Stimulated activated naive CD8-positive, alpha-beta T cell treated with anti-CD3 and anti-CD28 coated beads, Interleukin-15, amount 100 ng/mL, for 72 hours (primary cell): ENCODE results near the gene OPALIN.

Experiments
- ATAC-seq: fragments of 150-1000 bp; cut with Tn5 transposase; 2 replicates; pipeline ENCODE4 v1.10.0; 2021; ENCODE audit warnings: mild to moderate bottlenecking, moderate library complexity
- DNase-seq, 2 donors: peaks; one replicate each; pipeline ENCODE4 v3.0.0; 2021 to 2022
- H3K27ac Mint-ChIP-seq, 2 donors: one replicate each; pipeline ENCODE4 v1.8.0; 2022; ENCODE audit warnings: mild to moderate bottlenecking in 2 of 2, mixed read lengths in 2 of 2, moderate library complexity in 2 of 2
- H3K27me3 Mint-ChIP-seq: one replicate; pipeline ENCODE4 v1.8.0; 2022; ENCODE audit warnings: mixed read lengths
- H3K4me1 Mint-ChIP-seq: one replicate; pipeline ENCODE4 v1.8.0; 2022; ENCODE audit warnings: mild to moderate bottlenecking, mixed read lengths
- H3K4me3 Mint-ChIP-seq, 2 donors: one replicate each; pipeline ENCODE4 v1.8.0; 2022; ENCODE audit warnings: mild to moderate bottlenecking in 2 of 2, mixed read lengths in 2 of 2, moderate library complexity in 1 of 2
- H3K9me3 Mint-ChIP-seq, 2 donors: one replicate each; pipeline ENCODE4 v1.8.0; 2022; ENCODE audit warnings: mixed read lengths in 2 of 2

The OPALIN gene

DNA sequence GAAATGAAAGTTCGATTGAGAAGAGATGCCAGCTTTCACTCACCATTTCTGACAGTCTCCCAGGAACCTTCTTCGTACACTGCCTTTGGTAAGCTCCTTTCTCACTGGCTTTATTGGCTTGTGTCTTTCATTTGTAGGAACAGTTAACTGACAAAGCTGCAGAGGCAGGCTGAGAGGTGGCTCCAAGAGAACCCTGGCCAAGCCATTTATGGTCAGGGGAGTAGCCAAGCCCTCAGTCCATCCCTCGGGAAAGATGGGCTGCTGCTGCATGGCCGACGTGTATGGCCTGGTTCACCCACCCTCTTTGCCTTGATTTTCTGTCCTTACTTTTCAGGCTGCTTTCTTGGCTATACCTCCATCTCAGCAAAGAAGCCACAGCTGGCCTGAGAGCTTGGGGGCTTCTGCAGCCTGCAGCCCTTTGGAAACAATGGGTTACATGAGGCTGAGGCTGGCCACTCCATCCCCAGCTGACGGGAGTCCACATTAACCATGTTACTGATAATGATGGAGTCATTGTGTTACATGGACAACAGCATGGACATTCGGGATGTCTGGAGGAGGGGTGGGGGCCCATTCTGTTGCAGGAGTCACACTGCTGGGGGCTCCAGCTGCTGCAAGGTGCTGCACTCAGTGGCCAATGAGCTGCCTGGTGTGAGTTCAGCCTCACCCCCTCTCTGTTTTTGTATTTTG lies at the start of gene OPALIN:
TSS of gene OPALIN (minus strand) at position 152 of the 690 bp plus-strand sequence. CDS start at position 46, 106 bp downstream.
- Mint-ChIP-seq H3K4me3 (no peak within 1 kb of the TSS), H3K27me3 (no peaks in the 10 kb centered on the region), H3K4me1 (no peaks in the 10 kb centered on the region), H3K27ac (no peak within 1 kb of the TSS), H3K9me3 (no peaks in the 10 kb centered on the region)
- DNase-seq (no peak), ATAC-seq (no peak)

DNA sequence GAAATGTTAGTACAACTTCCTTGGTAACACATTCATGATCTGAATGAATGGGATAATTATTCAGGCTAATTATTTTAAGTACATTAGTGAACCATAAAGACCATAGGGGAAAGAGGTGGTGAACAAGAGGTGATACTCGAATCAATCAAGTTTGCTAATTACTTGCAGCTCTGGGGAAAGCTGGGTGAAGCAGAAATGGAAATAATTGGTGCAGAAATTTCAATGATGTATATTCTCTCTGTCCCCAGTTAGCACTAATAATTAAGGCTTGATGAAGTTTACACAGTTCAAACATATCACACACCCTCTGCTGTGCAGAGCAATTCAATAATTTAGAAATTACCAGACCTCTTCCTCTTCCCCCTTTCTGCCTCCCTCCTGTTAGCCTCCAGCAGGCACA lies 49.4 kb upstream of the OPALIN start:
- H3K4me3 Mint-ChIP-seq = no peak overlapping the region
- no peaks in the 10 kb centered on the region for H3K4me1 Mint-ChIP-seq
- DNase-seq (no peak), ATAC-seq (no peak)
- H3K27ac Mint-ChIP-seq = no peak overlapping the region
- H3K27me3 Mint-ChIP-seq = peaks cover 25% of the 10 kb centered on the region
- H3K9me3 Mint-ChIP-seq = no peaks in the 10 kb centered on the region

DNA sequence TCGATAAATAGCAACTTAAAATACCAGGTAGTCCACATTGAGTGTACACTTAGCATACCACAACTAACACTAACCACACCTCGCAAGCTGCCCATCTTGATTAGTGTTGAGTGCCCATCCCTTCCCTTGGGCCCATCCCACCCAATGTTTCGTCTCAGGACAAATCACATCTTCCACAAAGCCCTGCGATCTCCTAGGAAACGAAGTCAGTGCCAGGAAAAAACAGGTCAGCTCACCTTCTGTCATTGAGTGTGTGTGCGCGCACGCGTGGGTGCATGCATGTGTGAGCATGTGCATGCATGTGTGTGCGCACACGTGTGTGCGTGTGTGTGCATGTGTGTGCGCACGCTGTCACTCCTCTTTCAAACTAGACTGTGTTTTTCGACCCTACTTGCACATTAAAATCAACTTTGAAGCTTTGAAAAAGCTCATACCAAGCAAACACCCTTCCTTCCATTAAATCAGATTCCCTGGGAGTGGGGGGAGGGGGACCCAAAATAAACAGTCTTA lies 48.8 kb upstream of the OPALIN start:
- Mint-ChIP-seq H3K9me3 (no peaks in the 10 kb centered on the region), H3K27ac (no peak overlapping the region), H3K27me3 (peaks cover 26% of the 10 kb centered on the region), H3K4me3 (no peak overlapping the region), H3K4me1 (no peaks in the 10 kb centered on the region)
- ATAC-seq (no peak), DNase-seq (no peak)

DNA sequence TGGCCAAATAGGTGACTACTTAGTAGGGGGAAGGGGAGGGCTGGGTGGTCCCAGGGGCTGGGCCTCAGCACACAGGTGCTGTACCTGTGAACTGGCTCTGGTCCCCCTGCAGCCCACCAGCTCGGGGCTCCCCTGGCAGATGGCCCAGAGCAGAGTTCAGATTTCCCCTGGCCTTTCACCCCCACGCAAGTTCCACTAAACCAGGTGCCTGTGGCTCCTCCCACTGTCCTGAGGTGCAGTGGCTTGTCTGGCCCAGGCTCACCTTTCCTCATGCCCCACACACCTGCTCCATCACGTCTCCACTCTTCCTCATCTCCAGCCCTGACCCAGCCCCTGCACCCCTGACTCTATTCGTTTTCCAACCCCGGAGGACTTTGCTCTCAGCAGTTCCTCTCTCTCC lies 47.3 kb upstream of the OPALIN start:
- Mint-ChIP-seq H3K9me3 (no peaks in the 10 kb centered on the region), H3K4me1 (no peaks in the 10 kb centered on the region), H3K27me3 (peaks cover 31% of the 10 kb centered on the region), H3K4me3 (no peak overlapping the region), H3K27ac (no peak overlapping the region)
- DNase-seq = no peak
- peak; percentile 20 for ATAC-seq

DNA sequence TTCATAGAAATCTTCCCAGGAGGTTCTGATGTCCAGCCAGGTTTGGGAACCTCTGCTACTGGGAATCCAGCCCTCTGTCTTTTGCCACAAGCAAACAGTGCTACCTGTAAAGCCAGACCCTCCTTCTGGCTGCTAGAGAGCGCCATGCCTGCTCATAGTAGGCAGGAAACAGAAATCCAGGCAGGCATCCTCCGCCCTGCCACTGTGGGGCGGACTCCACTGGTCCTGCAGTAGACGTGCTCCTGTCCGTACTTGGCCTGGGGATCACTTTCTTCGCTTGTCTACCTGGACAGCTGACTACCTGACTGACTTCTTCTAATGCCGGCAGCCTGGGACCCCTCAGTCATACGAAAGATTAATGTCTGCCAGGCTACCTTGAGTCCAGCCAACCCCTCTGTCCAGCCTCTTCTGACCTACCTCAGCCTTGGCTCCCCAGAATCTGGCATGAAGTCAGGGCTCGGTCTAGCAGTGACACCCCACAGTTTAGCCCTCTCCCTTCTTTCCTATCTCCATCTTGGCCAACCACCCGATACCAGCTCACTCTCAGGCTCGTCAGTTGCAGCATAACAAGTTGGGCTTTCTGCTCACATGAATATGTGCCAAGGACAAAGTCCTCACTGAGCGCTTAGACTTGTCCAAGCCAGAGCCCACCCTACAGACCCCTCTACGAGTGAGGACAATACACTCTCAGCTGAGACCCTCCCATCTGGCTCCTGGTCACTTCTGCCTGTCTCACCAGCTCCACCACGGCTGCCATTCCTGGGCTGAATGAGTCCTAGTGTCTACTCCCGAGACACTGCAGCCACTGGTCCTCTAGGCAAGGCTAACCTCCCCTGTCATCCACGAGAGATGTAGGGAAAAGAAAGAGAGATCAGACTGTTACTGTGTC lies 43.9 kb upstream of the OPALIN start:
- peak overlapping the region in 1 of 2 donors; percentile 10 for H3K27ac Mint-ChIP-seq
- no peaks in the 10 kb centered on the region for H3K4me1 Mint-ChIP-seq
- peaks cover 54% of the 10 kb centered on the region for H3K27me3 Mint-ChIP-seq
- H3K9me3 Mint-ChIP-seq = no peaks in the 10 kb centered on the region
- H3K4me3 Mint-ChIP-seq = no peak overlapping the region
- DNase-seq (no peak), ATAC-seq (no peak)

- ATAC-seq = no peak
- Mint-ChIP-seq H3K9me3 (no peaks in the 10 kb centered on the region), H3K4me3 (no peak overlapping the region), H3K27me3 (peaks cover 55% of the 10 kb centered on the region), H3K4me1 (peaks cover 2% of the 10 kb centered on the region), H3K27ac (no peak overlapping the region)
- DNase-seq = no peak
Measured at GRCh38 chr10:96401036-96401435, 42.2 kb upstream of the OPALIN start.

DNA sequence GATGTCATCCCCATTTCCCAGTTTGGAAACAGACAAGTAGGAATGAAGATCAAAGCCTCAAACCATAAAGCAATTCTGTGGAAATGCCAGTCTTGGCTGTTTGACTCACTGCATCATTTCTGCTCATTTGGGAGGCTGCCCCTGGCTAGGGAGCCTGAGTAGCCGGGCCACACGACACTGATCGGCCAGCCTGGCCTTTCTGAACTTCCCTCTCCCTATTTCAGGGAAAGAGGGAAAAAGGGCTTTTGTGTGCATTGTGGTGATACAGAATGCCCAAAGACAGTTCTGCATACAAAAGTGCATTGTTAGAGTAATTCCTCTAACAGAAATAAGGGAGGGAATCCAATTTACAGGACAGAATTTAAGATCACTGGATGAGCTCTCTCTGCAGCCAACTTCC lies 41.7 kb upstream of the OPALIN start:
- Mint-ChIP-seq H3K9me3 (no peaks in the 10 kb centered on the region), H3K4me1 (peaks cover 6% of the 10 kb centered on the region), H3K4me3 (no peak overlapping the region), H3K27ac (no peak overlapping the region), H3K27me3 (peaks cover 55% of the 10 kb centered on the region)
- no peak for DNase-seq
- no peak for ATAC-seq

- Mint-ChIP-seq H3K9me3 (no peaks in the 10 kb centered on the region), H3K4me1 (peaks cover 6% of the 10 kb centered on the region), H3K27me3 (peaks cover 50% of the 10 kb centered on the region), H3K4me3 (no peak overlapping the region), H3K27ac (peak overlapping the region in 1 of 2 donors; percentile 52)
- no peak for DNase-seq
- no peak for ATAC-seq
Measured at GRCh38 chr10:96397902-96398301, 39.1 kb upstream of the OPALIN start.

GRCh38 chr10:96395931-96396877 lies 37.4 kb upstream of the OPALIN start:
- Mint-ChIP-seq H3K9me3 (no peaks in the 10 kb centered on the region), H3K4me1 (peaks cover 6% of the 10 kb centered on the region), H3K27me3 (peaks cover 36% of the 10 kb centered on the region), H3K4me3 (no peak overlapping the region), H3K27ac (no peak overlapping the region)
- peak; percentile 52 to 61 for DNase-seq
- ATAC-seq = peak; percentile 88

DNA sequence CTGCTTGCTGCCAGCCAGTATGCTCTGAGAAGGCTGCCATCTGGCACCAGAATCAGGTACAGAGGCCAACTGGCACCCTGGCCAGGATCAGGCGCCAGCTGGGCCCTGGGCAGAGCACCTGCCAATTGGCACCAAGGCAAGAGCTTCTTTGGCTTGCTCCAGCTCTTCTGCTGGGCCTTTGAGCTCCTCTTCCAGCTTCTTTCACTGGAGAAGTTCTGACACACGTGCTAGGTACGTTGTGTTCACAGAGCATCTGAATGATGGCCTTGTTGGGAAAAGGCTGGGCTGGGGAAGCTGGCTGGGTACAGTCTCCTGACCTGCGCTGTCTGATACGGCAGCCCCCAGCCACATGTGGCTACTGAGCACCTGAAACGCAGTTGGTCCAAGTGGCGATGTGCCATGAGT lies 31.7 kb upstream of the OPALIN start:
- no peaks in the 10 kb centered on the region for H3K9me3 Mint-ChIP-seq

DNA sequence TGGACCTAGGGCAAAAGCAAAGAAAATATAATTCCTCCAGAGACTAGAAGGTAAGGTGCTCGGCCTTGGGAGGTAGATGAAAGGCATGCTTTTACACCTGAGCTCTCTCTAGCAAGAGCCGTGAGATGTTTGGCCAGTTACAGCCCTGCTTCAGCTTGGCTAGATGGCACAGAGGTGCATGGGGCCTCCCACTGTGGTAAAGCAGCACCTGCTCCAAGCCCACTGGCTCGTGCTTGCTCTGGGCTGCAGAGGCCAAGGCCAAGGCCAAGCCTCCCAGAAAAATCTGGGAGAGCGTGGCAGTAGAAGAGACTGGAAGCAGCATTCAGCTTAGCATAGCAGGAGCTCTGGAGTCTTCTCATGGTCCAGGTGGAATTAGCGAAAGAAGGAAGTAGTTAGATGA lies 31.0 kb upstream of the OPALIN start:
- peak; percentile 31 for ATAC-seq

More for the DNA sequence above, 31.7 kb upstream of the OPALIN start:
- no peak for ATAC-seq
- DNase-seq = no peak
- Mint-ChIP-seq H3K4me1 (no peaks in the 10 kb centered on the region), H3K27ac (no peak overlapping the region), H3K4me3 (no peak overlapping the region), H3K27me3 (no peaks in the 10 kb centered on the region)

GRCh38 chr10:96387601-96388000 lies 28.8 kb upstream of the OPALIN start:
- H3K4me1 Mint-ChIP-seq = no peaks in the 10 kb centered on the region
- no peak overlapping the region for H3K4me3 Mint-ChIP-seq
- DNase-seq = no peak
- H3K27ac Mint-ChIP-seq = no peak overlapping the region
- ATAC-seq = no peak
- no peaks in the 10 kb centered on the region for H3K27me3 Mint-ChIP-seq
- peaks cover 0 to 3% of the 10 kb centered on the region in 2 donors for H3K9me3 Mint-ChIP-seq

More for the DNA sequence above, 31.0 kb upstream of the OPALIN start:
- H3K9me3 Mint-ChIP-seq = no peaks in the 10 kb centered on the region
- H3K27ac Mint-ChIP-seq = no peak overlapping the region
- no peaks in the 10 kb centered on the region for H3K4me1 Mint-ChIP-seq
- DNase-seq = no peak
- no peak overlapping the region for H3K4me3 Mint-ChIP-seq
- H3K27me3 Mint-ChIP-seq = no peaks in the 10 kb centered on the region

- H3K27ac Mint-ChIP-seq = no peak overlapping the region
- H3K4me1 Mint-ChIP-seq = no peaks in the 10 kb centered on the region
- no peak for DNase-seq
- ATAC-seq = no peak
- no peak overlapping the region for H3K4me3 Mint-ChIP-seq
- no peaks in the 10 kb centered on the region for H3K27me3 Mint-ChIP-seq
- peaks cover 0 to 4% of the 10 kb centered on the region in 2 donors for H3K9me3 Mint-ChIP-seq
Measured at GRCh38 chr10:96387161-96387560, 28.4 kb upstream of the OPALIN start.

- peaks cover 0 to 4% of the 10 kb centered on the region in 2 donors for H3K9me3 Mint-ChIP-seq
- no peaks in the 10 kb centered on the region for H3K27me3 Mint-ChIP-seq
- no peak for ATAC-seq
- DNase-seq = no peak
- H3K27ac Mint-ChIP-seq = no peak overlapping the region
- no peak overlapping the region for H3K4me3 Mint-ChIP-seq
- H3K4me1 Mint-ChIP-seq = no peaks in the 10 kb centered on the region
Measured at GRCh38 chr10:96384506-96384905, 25.7 kb upstream of the OPALIN start.

GRCh38 chr10:96380821-96381220 lies 22.0 kb upstream of the OPALIN start:
- peaks cover 0 to 4% of the 10 kb centered on the region in 2 donors for H3K9me3 Mint-ChIP-seq
- H3K27me3 Mint-ChIP-seq = no peaks in the 10 kb centered on the region
- H3K4me3 Mint-ChIP-seq = no peak overlapping the region
- ATAC-seq (no peak), DNase-seq (no peak)
- no peak overlapping the region for H3K27ac Mint-ChIP-seq
- H3K4me1 Mint-ChIP-seq = peaks cover 5% of the 10 kb centered on the region
